ENCODE measurements around the gene S100A1.

Gene S100A1

GRCh38 chr1:153610811-153611301 is 17.4 kb upstream of the S100A1 start:
- no peak for DNase-seq

DNA sequence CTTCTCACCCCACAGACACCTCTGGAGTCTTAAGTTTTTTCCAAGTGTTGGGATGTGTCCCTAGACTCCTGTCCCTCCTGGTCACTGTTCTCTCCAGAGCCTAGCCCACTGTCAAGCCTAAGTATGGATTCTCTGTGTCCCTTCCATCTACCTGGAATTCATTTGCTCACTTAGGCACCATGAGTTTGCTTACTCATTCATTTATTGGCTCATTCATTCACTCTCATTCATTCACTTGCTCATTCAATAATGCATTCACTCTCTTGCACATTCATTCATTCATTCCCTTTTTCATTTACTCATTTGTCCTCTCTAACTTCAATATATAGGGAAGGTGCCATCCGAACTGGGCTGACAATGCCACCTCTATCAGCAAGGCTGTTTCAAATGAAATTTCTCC is 16.9 kb upstream of the S100A1 start:
- no peak for DNase-seq

GRCh38 chr1:153612111-153612754 is 16.0 kb upstream of the S100A1 start:
- no peak for DNase-seq

GRCh38 chr1:153612755-153613331 is 15.4 kb upstream of the S100A1 start, which contains the start of gene S100A16:
TSS of gene S100A16 (minus strand) at chr1:153613137. CDS start at chr1:153608151, 4,986 bp downstream.
- DNase-seq = no peak

GRCh38 chr1:153613406-153613805 is 14.8 kb upstream of the S100A1 start:
- DNase-seq = no peak

DNA sequence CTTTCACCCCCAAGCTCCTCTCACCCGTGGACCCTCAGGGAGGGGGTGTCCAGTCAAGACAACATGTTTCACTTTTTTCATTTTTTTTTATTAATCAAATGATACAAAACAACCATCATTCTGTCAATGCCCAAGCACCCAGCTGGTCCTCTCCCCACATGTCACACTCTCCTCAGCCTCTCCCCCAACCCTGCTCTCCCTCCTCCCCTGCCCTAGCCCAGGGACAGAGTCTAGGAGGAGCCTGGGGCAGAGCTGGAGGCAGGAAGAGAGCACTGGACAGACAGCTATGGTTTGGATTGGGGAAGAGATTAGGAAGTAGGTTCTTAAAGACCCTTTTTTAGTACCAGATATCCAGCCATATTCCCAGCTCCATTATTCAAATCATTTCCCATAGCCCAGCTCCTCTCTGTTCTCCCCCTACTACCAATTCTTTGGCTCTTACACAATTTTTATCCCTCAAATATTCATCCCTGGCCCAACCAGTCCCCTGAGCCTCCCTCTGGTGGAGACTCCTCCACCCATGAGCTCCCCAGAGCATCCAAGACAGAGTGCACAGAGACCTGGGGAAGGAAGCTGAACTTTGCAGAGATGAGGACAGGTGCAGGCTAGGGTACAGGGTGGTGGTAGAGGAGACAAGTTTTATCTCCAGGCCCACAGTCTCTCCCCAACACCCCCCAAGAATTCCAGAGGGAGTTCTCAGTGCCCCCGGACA is 13.9 kb upstream of the S100A1 start:
- no peak for DNase-seq

DNA sequence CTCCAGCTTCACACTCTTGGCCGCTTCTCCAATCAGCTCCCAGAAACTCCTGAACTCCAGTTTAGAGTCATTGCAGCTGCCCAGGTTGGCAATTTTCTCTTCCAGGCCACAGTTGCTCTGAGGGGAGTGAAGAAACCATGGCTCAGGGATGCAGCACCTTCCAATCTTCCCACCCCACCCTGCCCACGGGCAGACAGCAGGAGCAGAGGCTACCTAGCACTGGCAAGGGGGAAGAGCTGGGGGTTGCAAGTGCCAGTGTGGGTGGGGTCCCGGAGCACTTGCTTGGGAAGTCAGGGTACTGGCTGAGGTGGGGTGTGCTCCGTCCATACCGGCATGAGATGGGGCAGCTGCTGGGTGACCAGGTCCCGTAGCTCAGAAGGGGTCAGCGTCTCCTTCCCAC is 13.3 kb upstream of the S100A1 start:
- no peak for DNase-seq

DNA sequence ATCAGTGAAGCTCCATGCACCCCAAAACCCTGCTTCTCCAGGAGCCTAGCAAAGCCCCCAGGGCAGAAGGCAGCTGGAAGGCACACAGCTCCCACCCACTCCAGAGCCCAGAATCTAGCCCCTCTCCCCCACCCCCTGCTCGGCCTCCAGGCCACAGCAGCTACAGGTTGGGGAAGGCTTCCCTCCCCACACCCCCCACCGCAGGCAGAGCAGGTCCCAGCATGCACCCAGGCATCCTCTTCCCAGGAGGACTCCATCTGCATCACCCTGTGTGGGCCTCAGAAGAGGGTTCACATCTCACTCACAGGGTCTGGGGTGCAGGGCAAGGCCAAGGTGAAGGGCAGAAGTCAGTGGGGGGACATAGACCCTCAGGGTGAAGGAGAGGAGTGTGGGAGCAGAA is 12.8 kb upstream of the S100A1 start:
- DNase-seq = no peak

- no peak for DNase-seq
Measured at GRCh38 chr1:153616144-153616916, 11.9 kb upstream of the S100A1 start, which contains the start of gene S100A14. TSS of gene S100A14 (minus strand) at chr1:153616325. CDS start at chr1:153615858, 467 bp downstream.

DNA sequence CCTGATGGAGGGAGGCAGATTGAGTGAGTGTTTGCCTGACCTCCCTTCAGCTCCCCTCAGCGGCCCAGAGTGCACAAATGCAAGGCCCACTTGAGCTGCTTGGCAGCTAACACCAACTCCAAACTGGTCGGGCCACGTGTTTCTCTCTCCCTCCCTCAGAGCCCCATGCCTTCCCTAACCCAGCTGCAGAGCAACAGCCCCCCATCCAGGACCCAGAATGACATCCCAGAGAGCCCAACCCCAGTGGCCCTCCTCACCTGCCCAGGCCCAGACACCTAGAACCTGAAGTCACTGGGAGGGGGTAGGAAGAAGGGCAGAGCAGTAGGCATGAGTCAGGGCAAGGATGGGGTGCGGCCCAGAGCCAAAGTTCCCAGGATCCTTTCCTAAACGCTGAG is 11.3 kb upstream of the S100A1 start:
- no peak for DNase-seq

DNA sequence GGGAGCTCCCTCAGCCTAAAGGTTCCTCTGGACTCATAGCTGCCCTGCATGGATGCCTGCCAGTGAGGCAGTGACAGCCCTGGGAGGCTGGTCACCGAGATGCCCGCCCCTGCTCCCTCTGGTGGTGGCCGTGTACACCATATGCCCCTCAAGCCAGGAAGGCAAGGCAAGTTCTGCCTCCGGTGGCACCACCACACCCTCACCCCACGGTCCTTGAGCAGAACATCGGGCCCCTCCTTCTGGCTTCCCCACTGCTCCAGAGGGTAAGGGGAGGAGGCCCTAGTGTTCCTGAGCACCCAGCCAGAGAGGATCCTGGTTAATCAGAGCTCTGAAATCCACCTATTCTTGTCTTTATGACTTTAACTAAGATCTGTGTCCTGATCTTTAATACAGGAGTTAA is 10.6 kb upstream of the S100A1 start:
- peak in 4 of 6 experiments; percentile 21 to 59 (median 36) for DNase-seq

- DNase-seq = no peak
Measured at GRCh38 chr1:153619171-153619570, 9.1 kb upstream of the S100A1 start.

DNA sequence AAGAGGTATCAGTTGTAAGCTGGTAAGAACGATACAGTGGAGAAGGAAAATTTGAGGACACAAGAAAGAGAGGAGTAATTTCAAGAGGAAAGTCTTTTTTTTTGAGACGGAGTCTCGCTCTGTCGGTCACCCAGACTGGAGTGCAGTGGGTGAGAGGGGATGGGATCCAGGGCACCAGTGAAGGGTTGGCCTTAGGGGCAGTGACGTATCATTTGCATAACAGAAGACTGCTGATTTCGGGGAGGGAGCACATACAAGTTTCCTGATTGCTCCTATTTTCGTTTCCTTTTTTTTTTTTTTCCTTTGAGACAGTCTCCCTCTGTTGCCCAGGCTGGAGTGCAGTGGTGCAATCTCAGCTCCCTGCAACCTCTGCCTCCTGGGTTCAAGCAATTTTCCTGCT is 5.1 kb upstream of the S100A1 start:
- DNase-seq = no peak

DNA sequence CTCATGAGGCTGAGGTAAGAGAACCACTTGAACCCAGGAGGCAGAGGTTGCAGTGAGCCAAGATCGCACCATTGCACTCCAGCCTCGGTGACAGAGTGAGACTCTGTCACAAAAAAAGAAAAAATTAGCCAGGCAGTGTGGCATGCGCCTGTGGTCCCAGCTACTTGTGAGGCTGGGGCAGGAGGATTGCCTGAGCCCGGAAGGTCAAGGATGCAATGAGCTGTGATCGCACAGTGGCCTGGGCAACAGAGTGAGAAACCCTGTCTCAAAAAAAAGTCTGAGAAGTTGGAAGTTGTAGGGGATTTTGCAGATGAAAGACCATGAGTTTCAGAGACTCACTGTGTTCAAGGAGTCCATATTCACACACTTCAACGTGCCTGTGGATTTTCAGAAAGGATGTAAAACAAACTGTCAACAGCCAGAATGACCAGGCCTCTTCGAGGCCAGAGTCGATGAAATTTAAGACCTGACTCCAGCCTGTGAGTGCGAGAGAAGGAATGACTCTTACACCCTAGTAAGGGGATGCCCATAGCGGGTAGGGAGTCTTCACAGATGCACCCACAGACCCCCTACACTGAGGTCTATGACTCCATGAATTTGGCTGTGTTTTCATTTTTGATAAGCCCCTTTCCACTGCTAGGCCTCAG is 3.1 kb upstream of the S100A1 start:
- no peak for DNase-seq

- DNase-seq = no peak
Measured at GRCh38 chr1:153626477-153626903, 1.7 kb upstream of the S100A1 start.

- no peak for DNase-seq
Measured at GRCh38 chr1:153626904-153627714, 1.1 kb upstream of the S100A1 start, which contains the start of gene S100A13. TSS of gene S100A13 (minus strand) at chr1:153627505. CDS start at chr1:153626472, 1,033 bp downstream.

DNA sequence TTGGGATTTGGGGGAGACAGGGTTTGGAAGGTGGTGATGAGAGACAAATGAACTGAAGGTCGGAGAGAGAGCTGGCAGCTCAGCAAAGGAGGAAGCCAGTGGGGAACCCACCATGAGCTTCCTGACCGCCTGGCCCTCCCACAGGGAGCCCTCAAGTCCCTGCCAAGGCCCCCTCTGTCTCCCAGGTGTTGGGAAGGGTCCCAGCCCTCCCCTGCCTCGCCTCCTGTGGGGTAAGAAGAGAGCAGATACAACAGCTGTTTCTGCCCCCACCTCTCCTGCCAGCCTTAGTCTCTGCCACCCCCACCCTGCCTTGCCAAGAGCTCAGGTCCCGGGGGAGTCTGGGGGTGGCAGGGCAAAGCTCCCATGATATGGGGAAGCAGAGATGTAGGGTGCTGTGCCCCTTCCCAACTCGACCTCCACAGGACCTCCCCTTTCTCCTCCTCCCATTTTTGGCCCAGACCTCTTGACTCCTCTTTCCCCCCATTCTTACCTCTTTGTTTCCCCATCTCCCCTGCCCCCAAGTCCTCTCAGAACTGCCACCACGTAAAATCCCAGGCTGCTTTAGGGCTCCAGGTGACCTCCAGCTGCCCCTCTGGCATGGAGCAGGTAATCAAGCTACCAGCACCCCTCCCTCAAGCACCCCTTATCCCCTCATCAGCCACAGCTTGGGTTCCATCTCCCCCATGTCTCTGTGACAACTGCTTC is 556 bp downstream of the S100A1 start:
- DNase-seq = no peak

GRCh38 chr1:153629343-153629665 is 1.1 kb downstream of the S100A1 start:
- DNase-seq = no peak

DNA sequence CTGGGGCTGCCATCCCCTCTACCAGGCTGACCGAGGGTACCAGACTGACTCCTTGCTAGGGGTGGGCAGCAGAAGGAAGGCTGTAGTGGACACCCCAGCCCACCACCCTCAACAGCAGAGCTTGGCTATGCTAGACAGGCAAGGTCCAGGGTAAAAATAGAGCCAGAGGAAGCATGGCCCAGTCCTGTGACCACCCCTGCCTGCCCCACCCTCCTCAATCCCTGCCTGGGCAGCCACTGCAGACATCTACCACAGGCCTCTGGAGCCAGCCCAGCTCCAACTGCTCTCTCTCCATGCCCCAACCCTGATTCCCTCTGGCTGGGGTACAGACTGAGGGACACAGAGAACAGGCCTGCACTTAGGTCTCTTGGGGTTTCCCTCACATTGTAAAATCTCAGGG is 1.7 kb downstream of the S100A1 start:
- no peak for DNase-seq

DNA sequence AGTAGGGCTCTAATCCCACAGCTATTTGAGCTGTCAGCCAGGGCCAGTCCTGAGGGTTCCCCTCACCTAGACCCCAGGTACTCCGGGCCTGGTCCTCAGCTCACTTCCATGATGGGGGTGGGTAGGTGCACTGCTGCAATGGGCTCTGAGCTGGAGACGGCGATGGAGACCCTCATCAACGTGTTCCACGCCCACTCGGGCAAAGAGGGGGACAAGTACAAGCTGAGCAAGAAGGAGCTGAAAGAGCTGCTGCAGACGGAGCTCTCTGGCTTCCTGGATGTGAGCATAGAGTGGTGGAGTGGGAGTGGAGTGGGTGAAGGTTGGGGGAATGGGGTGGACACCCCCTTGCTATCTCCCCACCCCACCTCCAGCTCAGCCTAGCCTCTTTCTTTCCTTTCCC is 2.1 kb downstream of the S100A1 start:
- no peak for DNase-seq

Data from stimulated activated naive CD4-positive, alpha-beta T cell (primary cell).